ENCODE data around the gene ENO4.

- no peak for TF ChIP-seq CTCF (IDR thresholded peaks at IDR 0.05 in 2 of 3, conservative IDR thresholded peaks at IDR 0.05 in 1 of 3; ENCODE audit: borderline replicate concordance in 1 of 3, insufficient read depth in 1 of 3, low read depth in 2 of 3, low read length in 2 of 3)
- TF ChIP-seq CEBPB (IDR thresholded peaks at IDR 0.05; ENCODE audit: low read depth): no peak
- no peak for TF ChIP-seq REST (IDR thresholded peaks at IDR 0.05; ENCODE audit: low read depth)
- TF ChIP-seq TCF7L2 (IDR thresholded peaks at IDR 0.05; ENCODE audit: borderline replicate concordance, extremely low read depth, insufficient read depth, insufficient read length): no peak
- no peak for TF ChIP-seq ZFX (IDR thresholded peaks at IDR 0.05)
- TF ChIP-seq RAD21 (IDR thresholded peaks at IDR 0.05; ENCODE audit: low read depth): no peak
- no peak for TF ChIP-seq EZH2 (IDR thresholded peaks at IDR 0.05)
- TF ChIP-seq ATF3 (IDR thresholded peaks at IDR 0.05): no peak
- TF ChIP-seq POLR2A (IDR thresholded peaks at IDR 0.05; ENCODE audit: borderline replicate concordance, extremely low read depth, insufficient read depth, insufficient read length): no peak
- TF ChIP-seq MAX (IDR thresholded peaks at IDR 0.05): no peak
- no peak for TF ChIP-seq POLR2AphosphoS5 (IDR thresholded peaks at IDR 0.05; ENCODE audit: low read depth, low read length)
- no peak for TF ChIP-seq ZBTB33 (IDR thresholded peaks at IDR 0.05; ENCODE audit: extremely low read depth, insufficient replicate concordance, low read length)
- no peak for TF ChIP-seq SRF (IDR thresholded peaks at IDR 0.05; ENCODE audit: low read depth)
These were observed 32.1 kb upstream of the ENO4 start for GRCh38 chr10:116817178-116817577.

All from HCT116 (cell line).